ENCODE measurements around the gene GALNT3.
A peak's percentile ranks its signal among the peaks of the same experiment; 100 is the strongest.

GALNT3 gene

GRCh38 chr2:165725421-165725820 lies 68.6 kb downstream of the GALNT3 start:
- DNase-seq = peak in 2 of 4 experiments; percentile 8 to 14

DNA sequence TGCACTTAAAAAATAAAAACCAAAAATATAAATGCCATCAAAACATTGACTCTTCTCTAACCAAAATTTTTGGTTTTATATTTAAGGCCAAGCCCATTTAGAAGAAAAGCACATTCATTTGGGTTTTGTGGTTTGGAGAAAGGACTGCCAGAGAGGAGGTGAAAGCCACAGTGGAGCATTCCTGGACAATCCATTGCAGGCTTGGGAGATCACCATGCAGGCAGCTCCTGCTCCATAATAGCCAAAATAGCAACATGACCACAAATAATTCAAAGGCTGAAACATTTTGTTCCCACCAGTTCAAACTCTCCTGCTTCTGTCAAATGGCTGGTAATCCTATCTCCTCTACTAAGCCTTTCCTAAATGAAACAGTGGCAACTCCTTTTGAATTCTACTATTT lies 73.5 kb downstream of the GALNT3 start:
- DNase-seq = no peak

DNA sequence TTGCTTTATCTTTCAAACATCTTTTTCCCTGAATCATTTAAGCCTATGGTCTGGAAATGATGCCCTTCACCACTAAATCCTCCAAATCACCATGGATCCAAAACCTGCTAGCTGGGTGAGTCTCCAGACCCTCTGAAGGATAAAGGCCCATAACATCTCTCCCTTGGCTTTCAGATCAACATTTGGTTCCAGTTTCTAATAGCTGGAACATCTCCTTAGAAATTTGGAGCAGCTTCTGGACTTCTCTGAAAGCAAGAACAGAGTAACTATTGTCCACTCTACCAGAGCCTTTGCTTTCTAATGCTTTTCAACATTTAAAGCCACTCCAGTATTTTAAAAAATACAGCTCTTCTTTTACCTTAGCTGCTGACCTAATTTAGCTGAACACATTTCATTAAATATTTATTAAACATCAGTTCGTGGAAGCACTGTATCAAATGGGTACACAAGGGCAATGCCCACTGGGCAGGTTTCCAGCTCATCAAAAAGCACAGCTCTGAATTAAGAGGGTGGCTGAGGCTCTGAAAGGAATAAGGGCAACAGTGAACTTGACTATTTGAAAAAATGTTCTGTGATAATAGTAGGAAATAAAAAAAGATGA lies 75.3 kb downstream of the GALNT3 start:
- no peak for DNase-seq

- DNase-seq = no peak
Measured at GRCh38 chr2:165716091-165716490, 78.0 kb downstream of the GALNT3 start.

GRCh38 chr2:165706960-165707487 lies 87.0 kb downstream of the GALNT3 start:
- no peak for DNase-seq

- DNase-seq = no peak
Measured at GRCh38 chr2:165701147-165701546, 92.9 kb downstream of the GALNT3 start.

- DNase-seq = no peak
Measured at GRCh38 chr2:165700531-165700930, 93.5 kb downstream of the GALNT3 start.

DNA sequence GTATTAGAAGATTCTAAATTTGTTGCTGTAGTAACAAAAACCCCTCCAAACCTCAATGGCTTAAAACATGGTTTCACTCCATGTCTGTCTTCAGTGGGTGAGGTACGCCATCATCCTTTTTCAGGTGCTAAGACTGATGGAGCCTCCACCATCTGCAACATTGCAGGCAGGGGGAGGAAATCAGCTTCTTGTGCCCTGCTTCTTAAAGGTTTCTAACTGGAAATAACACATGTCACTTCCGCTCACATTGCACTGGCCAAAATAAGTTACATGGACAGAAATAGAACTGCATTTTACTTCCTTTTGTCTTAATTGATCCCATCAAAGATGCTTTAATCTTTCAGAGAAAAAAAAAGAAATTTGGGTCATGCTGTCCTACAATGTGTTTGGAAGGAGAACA lies 94.1 kb downstream of the GALNT3 start:
- DNase-seq = no peak

DNA sequence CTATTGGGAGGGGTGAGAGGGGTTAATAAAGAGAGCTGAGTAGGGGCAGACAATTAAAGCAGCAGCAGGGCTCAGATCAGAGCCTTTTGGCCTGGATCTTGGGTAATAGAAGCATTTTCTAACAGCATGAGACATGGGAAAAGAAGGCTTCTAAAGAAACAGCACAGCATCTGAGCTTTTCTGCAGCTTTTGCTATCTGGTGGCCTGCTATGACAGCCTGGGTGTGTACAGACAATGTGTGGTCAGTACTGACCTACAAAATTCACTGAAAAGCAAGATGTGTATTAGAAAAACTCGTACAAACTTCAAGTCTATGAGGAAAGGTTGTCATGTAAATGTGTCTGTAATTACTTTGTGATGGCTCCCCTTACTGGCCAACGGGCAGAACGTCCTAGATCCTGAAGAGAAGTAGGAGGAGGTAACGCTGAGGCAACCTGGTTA lies 95.6 kb downstream of the GALNT3 start:
- peak; percentile 3 to 36 (median 30) for DNase-seq

GRCh38 chr2:165697748-165698443 lies 96.2 kb downstream of the GALNT3 start:
- DNase-seq = no peak

Data from suppressor macrophage (primary cell).